KMS-11 (cell line): Measurements from ENCODE around the gene GALNT17.

ENCODE experiments used
- H2AFZ ChIP-seq: fragments of 200-600 bp; sonication (generic); 2 replicates; pipeline ENCODE4 v1.6.1; 2016; ENCODE audit warnings: antibody characterized with exemption, mixed run types, low read depth
- H3K27ac ChIP-seq: fragments of 200-600 bp; sonication (generic); 2 replicates; pipeline ENCODE4 v1.6.1; 2016; ENCODE audit warnings: mild to moderate bottlenecking, mixed run types
- H3K27me3 ChIP-seq: fragments of 200-600 bp; sonication (generic); 2 replicates; pipeline ENCODE4 v1.6.1; 2017; ENCODE audit warnings: mild to moderate bottlenecking, low read depth, mixed run types, moderate library complexity; ENCODE audit not compliant: insufficient read depth
- H3K36me3 ChIP-seq: fragments of 200-600 bp; sonication (generic); 2 replicates; pipeline ENCODE4 v1.6.1; 2017; ENCODE audit warnings: mild to moderate bottlenecking, mixed run types; ENCODE audit not compliant: insufficient read depth
- H3K4me1 ChIP-seq: fragments of 200-600 bp; sonication (generic); 2 replicates; pipeline ENCODE4 v1.6.1; 2016; ENCODE audit warnings: mild to moderate bottlenecking, low read depth, mixed run types; ENCODE audit not compliant: poor library complexity, severe bottlenecking
- H3K4me2 ChIP-seq: fragments of 200-600 bp; sonication (generic); 2 replicates; pipeline ENCODE4 v1.7.0; 2016; ENCODE audit warnings: mild to moderate bottlenecking, mixed run types
- H3K4me3 ChIP-seq: fragments of 200-600 bp; sonication (generic); IDR thresholded peaks from 2 replicates; pipeline ENCODE4 v1.6.1; 2017; ENCODE audit warnings: low read depth, low read length, mixed read lengths; ENCODE audit not compliant: insufficient read depth
- H3K79me2 ChIP-seq: fragments of 200-600 bp; sonication (generic); 2 replicates; pipeline ENCODE4 v1.6.1; 2016; ENCODE audit warnings: low read depth, mixed run types; ENCODE audit not compliant: insufficient read depth
- H3K9ac ChIP-seq: fragments of 200-600 bp; sonication (generic); 2 replicates; pipeline ENCODE4 v1.6.1; 2016; ENCODE audit warnings: mild to moderate bottlenecking, mixed run types
- H4K20me1 ChIP-seq: fragments of 200-600 bp; sonication (generic); 2 replicates; pipeline ENCODE4 v1.6.1; 2016; ENCODE audit warnings: mild to moderate bottlenecking, mixed run types; ENCODE audit not compliant: insufficient read depth
- TF ChIP-seq, protein P1 (sequence below): fragments of 200-600 bp; sonication (generic); conservative IDR thresholded peaks from 2 replicates; pipeline ENCODE4 v1.6.1; 2017; ENCODE audit warnings: low read depth, mild to moderate bottlenecking, antibody characterized with exemption, low read length, moderate library complexity, mixed read lengths

Gene GALNT17

DNA sequence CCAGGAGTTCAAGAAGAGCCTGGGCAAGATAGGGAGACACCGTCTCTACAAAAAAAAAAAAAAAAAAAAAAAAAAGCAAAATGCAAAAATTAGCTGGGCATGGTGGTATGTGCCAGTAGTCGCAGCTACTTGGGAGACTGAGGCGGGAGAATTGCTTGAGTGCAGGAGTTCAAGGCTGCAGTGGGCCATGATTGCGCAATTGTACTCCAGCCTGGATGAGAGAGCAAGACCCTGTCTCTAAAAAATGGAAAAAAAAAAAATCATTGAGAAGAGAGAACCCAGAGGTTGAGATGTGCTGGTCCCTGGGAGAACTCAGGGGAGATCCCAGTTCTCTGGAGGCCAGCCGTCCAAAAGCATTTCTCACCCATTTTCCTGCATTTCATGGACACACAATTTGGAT, 95.2 kb downstream of the GALNT17 start:
- Histone ChIP-seq H3K79me2 (no peaks in the 10 kb centered on the region), H3K4me2 (no peak overlapping the region), H3K4me3 (no peak overlapping the region), H4K20me1 (no peaks in the 10 kb centered on the region), H3K27me3 (no peaks in the 10 kb centered on the region), H3K9ac (no peak overlapping the region), H3K36me3 (no peaks in the 10 kb centered on the region), H3K27ac (no peak overlapping the region), H3K4me1 (no peaks in the 10 kb centered on the region), H2AFZ (no peak overlapping the region)
- TF ChIP-seq, protein P1, sequence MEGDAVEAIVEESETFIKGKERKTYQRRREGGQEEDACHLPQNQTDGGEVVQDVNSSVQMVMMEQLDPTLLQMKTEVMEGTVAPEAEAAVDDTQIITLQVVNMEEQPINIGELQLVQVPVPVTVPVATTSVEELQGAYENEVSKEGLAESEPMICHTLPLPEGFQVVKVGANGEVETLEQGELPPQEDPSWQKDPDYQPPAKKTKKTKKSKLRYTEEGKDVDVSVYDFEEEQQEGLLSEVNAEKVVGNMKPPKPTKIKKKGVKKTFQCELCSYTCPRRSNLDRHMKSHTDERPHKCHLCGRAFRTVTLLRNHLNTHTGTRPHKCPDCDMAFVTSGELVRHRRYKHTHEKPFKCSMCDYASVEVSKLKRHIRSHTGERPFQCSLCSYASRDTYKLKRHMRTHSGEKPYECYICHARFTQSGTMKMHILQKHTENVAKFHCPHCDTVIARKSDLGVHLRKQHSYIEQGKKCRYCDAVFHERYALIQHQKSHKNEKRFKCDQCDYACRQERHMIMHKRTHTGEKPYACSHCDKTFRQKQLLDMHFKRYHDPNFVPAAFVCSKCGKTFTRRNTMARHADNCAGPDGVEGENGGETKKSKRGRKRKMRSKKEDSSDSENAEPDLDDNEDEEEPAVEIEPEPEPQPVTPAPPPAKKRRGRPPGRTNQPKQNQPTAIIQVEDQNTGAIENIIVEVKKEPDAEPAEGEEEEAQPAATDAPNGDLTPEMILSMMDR, result no peak

DNA sequence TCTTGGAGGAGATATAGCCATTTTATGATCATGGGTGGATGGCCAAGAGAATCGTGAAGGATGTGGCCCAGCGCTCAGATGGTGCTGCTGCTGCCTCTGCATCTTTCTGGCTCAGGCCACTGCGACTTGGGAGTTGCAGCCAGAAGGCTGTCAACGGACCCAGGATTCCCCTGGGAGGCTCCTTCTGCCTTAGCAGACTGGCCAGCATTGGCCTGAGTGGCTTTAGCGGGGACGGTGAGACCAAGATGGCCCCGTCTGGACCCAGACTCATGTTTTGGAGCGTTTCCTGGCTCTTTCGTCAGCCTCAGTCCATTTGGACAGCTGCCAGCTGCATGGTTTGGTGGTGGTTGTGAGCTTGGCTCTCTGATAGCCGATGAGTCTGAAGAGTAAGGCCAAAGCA, 97.2 kb downstream of the GALNT17 start:
- Histone ChIP-seq H3K27me3 (no peaks in the 10 kb centered on the region), H3K4me2 (no peak overlapping the region), H3K9ac (no peak overlapping the region)

DNA sequence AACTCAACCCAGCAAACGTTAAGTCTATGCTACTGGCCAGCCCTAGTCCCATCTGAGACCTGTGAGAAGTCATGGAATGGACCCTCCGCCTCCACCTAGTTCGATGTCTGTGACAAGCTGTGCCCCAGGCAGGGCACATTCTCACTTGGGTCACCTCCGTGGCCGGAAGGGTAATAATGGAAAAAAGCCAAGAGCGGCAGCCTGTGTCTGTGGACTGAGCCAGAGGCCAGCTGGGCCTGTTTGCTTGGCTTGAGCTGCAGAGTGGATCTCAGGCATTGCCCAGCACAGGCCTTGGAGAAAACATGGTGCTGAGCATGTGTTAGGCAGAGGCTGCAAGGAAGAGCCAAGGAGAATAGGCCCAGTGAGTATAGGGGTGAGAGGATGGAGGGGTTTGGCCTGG, 97.8 kb downstream of the GALNT17 start:
- H3K4me2 ChIP-seq, result no peak overlapping the region
- no peaks in the 10 kb centered on the region for H3K27me3 ChIP-seq
- H3K79me2 ChIP-seq, result no peaks in the 10 kb centered on the region
- no peak overlapping the region for H3K9ac ChIP-seq
- no peaks in the 10 kb centered on the region for H3K4me1 ChIP-seq
- H4K20me1 ChIP-seq, result no peaks in the 10 kb centered on the region
- H3K36me3 ChIP-seq, result no peaks in the 10 kb centered on the region
- H3K4me3 ChIP-seq, result no peak overlapping the region
- TF ChIP-seq, protein P1, result no peak
- no peak overlapping the region for H3K27ac ChIP-seq
- no peak overlapping the region for H2AFZ ChIP-seq

More for the DNA sequence above, 97.2 kb downstream of the GALNT17 start:
- Histone ChIP-seq H3K79me2 (no peaks in the 10 kb centered on the region), H3K36me3 (no peaks in the 10 kb centered on the region), H3K27ac (no peak overlapping the region), H2AFZ (no peak overlapping the region), H4K20me1 (no peaks in the 10 kb centered on the region), H3K4me3 (no peak overlapping the region), H3K4me1 (no peaks in the 10 kb centered on the region)
- TF ChIP-seq, protein P1, result no peak

DNA sequence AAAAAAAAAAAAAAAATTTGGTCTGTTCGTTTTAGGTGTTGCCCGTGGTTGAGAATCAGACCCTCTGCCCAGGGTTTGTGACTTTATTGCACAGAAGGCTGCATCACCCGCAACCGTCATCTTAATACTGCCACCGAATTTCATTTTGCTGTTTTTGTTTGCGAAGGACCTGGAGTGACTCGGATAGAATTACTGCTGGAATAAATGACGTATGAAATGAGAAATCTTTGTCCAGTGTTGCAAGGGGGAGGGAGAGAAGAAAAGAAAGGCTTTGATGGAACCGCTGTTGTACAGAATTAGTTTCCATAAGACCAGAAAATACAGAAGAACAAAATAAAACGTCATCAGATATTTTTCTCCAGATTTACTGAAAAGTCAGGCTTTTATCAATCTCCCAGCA, 103.3 kb downstream of the GALNT17 start:
- no peaks in the 10 kb centered on the region for H3K79me2 ChIP-seq
- no peak overlapping the region for H3K4me3 ChIP-seq
- H3K27ac ChIP-seq, result no peak overlapping the region
- no peak overlapping the region for H3K9ac ChIP-seq
- H2AFZ ChIP-seq, result no peak overlapping the region
- no peaks in the 10 kb centered on the region for H3K36me3 ChIP-seq
- no peaks in the 10 kb centered on the region for H3K4me1 ChIP-seq
- no peaks in the 10 kb centered on the region for H3K27me3 ChIP-seq
- H3K4me2 ChIP-seq, result no peak overlapping the region
- no peaks in the 10 kb centered on the region for H4K20me1 ChIP-seq
- TF ChIP-seq, protein P1, result no peak
